GM19351 (cell line): Measurements from ENCODE around the gene ADAP1.
"Not testable (repeated sequence)": the region's sequence is repeated elsewhere in the genome, so short reads cannot be mapped to it uniquely, and the experiment has no call there.

Source experiments
- ATAC-seq: cut with Tn5 transposase; IDR thresholded peaks from one replicate; pipeline ENCODE4 v1.9.1; 2021; ENCODE audit warnings: mild to moderate bottlenecking, moderate library complexity; ENCODE audit not compliant: unreplicated experiment

The ADAP1 gene

GRCh38 chr7:883055-884021 lies 71.1 kb downstream of the ADAP1 start:
- no peak for ATAC-seq

DNA sequence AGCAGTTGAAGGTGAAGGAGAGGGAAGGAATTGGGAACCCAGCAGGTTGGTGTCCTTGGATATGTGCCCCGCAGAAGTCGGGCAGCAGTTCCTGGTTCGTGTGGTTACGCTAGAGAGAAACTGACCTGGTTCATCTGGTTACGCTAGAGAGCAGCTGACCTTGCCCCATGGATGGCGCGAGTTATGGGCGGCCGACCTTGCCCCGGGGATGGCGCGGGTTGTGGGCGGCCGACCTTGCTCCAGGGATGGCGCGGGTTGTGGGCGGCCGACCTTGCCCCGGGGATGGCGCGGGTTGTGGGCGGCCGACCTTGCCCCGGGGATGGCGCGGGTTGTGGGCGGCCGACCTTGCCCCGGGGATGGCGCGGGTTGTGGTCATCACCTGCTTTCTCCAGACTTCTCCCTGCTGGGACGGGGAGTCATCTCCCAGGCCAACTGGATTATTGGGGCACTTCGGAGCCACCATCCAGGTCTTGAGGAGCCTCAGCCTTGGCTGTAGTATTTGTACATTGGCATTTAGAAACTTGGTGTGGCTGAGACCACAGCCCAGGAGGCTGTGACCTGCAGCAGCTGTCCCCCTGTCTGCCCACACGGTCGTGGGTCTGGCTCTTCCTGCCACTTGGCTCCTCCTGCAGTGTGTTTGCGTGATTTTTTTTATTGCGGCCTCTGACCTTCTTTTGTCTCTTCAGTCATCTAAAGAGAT lies 72.0 kb downstream of the ADAP1 start:
- no peak for ATAC-seq

DNA sequence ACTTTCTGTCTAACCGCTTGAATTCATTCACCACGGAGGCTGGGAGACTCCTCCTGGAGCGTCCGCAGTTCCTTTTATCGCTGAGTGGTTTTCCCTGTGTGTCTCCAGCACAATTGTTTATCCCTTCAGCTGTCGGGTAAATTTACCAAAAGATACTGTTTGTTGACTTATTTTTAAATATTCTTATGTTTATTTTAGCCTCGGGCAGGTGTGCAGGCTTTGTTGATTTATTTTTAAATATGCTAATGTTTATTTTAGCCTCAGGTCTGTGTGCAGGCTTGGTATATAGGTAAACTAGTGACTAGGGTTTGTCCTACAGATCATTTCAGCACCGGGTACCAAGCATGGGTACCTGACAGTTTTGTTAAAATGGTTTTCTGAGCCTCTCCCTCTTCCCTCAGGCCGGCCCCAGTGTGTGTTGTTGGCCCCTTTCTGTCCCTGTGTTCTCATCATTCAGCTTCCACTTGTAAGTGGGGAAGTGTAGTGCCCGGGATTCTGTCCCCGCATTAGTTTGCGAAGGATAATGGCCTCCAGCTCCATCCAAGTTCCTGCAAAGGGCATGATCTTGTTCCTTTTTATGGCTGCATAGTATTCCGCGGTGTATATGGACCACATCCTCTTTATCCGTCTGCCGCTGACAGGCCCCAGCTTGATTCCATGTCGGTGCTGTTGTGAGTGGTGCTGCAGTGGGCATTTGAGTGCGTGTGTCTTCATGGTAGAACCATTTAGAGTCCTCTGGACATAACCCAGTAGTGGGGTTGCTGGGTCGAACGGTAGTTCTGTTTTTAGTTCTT lies 72.8 kb downstream of the ADAP1 start:
- no peak for ATAC-seq

GRCh38 chr7:880450-880849 lies 74.0 kb downstream of the ADAP1 start:
- ATAC-seq: no peak

GRCh38 chr7:879706-880105 lies 74.8 kb downstream of the ADAP1 start:
- ATAC-seq: no peak

DNA sequence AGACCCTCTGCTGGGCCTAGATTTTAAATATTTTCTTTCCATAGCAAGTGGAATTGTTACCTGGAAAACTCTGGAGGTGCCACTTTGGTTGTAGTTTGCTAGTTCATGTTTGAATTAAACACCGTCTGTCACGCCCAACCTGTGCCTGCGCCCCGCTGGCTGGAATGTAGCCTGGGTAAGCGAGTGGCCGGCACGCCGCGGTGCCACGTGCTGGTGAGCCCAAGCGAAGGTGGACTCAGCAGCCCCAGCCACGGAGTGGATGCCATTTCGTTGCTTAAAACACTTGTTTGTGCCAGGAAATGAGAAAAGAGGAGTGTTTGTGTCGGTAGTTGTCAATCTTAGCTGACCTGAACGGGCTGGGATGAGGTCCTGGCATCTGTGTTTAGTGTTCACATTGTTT lies 75.4 kb downstream of the ADAP1 start:
- ATAC-seq: no peak

DNA sequence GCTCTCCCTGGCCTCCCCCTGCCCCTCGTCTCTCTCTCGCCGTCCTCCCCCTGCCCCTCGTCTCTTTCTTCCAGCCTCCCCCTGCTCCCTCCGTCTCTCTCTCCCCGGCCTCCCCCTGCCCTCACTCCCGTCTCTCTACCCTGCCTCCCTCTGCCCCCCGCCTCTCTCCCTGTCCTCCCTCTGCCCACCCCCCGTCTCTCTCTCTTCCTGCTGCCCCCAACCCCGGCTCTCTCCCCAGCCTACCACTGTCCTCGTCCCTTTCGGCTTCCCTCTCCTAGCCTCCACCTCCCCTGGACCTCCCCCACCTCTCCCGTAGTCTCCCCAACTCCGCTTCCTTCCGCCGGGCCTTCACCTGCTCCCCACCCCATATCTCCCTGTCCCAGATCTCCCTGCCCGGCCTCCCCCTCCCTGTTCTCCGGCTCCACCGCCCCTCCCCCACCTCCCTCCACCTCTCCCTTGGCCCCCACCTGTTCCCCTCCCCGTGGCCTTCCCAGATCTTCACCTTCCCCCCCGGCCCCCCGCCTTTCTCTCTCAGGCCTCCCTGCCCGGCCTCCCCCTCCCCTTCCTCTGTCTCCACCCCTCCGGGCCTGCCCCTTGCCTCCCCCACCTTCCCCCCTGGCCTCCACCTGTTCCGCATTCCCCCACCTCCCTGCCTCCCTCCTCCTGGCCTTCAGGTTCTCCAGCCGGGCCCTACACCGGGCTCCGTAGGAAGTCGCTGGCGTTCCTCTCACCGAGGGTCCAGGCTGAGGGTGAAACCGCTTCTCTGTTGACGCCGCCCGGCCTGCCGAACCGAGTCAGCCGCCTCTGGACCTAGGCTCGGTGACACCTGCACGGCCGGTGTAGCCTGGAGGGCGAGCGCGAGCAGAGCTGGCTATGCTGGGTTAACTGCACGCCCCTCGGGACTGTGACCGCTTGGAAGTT lies 76.9 kb downstream of the ADAP1 start:
- no peak for ATAC-seq

GRCh38 chr7:876972-877311 lies 77.5 kb downstream of the ADAP1 start:
- ATAC-seq: peak; percentile 23

DNA sequence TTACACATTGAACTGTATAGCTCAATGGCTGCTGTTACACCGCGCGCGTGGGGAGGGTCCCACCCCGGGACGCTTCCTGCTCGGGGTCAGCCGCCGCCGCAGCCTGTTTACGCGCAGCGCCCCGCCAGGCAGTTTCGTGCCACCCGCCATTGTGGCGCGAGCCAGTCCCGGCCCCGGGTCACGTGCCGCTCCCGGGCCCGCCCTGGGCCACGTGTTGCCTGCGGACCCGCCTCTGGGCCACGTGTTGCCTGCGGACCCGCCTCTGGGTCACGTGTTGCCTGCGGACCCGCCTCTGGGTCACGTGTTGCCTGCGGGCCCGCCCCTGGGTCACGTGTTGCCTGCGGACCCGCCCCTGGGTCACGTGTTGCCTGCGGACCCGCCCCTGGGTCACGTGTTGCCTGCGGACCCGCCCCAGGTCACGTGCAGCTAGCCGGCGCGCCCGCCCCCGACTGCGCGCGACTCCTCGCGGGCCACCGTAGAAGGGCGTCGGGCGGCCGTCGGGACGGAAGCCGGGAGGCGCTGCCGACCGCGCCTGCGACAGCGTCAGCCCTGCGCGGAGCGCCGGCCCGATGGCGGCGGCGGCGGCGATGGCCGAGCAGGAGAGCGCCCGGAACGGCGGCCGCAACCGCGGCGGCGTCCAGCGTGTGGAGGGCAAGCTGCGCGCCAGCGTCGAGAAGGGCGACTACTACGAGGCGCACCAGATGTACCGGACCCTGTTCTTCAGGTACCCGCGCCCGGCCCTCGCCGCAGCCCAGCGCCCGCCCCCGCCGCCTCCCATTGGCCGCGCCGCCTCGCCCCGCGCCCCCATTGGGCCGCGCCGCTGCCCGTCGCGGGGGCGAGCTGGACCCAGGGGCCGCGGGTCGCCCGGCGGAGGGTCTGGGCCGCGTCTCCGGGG lies 78.2 kb downstream of the ADAP1 start, which contains the start of gene GET4:
TSS of gene GET4 (plus strand) at position 478 of the 895 bp plus-strand sequence. CDS start at position 570, 92 bp downstream.
- ATAC-seq: peak; percentile 72

DNA sequence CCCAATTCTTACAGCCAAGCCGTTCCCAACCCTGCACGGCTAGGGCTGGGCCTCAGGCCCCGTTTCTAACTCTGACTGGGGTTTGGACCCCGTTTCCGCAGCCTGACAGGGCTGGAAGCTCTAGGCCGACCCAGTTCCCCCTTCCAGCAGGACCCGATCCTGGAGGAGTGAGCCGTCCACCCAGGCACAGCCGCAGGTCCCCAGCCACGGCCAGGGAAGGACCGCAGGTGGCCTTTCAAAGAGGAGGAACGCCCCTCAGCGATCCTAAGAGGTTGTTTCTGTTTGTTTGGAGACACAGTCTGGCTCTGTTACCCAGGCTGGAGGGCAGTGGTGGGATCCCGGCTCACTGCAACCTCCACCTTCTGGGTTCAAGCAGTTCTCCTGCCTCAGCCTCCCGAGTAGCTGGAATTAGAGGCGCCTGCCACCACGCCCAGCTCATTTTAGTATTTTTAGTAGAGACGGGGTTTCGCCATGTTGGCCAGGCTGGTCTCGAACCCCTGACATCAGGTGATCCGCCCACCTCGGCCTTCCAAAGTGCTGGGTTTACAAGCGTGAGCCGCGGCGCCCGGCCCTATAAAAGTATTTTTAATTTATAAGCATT lies 78.9 kb downstream of the ADAP1 start:
- no peak for ATAC-seq

DNA sequence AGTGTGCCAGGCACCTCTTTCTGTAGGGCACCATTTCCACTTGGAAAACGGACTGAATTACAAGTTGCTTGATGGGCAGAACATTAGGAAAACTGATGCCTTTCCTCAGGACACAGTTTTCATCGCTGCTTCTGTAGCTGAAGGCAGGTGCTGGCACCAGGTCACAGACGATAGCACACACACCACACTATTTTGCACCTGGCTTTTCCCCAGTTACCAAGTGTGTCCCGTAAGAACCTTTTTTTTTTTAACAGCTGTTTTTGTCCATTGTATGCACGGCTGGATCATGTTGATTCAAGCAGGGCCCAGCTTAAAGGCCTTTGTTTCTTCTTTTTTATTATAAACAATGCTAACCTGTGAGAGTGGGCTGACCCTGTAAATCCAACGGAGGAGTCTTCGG lies 79.4 kb downstream of the ADAP1 start:
- no peak for ATAC-seq

DNA sequence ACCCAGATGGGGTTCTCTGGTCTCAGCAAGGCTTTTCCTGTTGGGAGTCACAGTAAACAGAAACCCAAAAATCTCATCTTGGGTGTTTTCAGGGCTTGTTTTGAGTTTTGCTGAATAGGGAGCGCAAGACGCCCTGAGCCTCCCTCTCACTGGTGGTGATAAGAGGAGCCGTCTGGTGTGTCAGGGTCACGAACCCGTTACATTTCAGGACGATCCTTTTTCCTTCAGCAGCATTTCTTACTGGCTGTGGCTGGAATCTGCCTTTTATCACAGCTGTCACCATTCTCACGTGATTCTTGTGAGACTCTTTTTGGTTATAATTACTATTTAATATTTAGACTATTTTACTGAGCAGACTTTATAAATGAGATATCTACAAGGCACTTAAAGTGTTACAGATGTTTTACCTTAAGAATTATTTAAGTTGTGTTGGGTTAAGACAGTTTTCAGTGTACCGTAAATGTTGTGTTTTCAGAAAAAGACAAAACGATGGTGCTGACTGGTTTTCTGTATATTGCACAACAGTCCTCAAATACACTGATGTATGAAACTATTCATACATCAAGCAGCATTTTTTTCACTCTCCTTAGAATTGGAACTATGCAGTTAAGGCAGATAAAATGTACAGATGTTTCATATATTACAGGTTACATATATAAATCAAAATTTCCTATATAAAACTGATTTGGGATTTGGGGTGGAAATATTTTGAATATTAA lies 80.3 kb downstream of the ADAP1 start:
- ATAC-seq: no peak

GRCh38 chr7:873367-874002 lies 81.0 kb downstream of the ADAP1 start:
- no peak for ATAC-seq

DNA sequence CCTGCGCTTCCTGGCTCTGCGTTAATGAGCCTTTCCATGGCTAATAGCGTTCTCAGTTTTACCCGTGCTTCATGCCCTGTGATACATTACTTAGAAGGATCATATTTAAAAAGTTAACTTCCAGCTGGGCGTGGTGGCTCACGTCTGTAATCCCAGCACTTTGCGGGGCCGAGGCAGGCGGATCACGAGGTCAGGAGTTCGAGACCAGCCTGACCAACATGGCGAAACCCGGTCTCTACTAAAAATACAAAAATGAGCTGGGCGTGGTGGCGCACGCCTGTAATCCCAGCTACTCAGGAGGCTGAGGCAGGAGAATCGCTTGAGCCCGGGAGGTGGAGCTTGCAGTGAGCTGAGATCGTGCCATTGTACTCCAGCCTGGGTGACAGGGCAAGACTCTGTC lies 81.8 kb downstream of the ADAP1 start:
- ATAC-seq: not testable (repeated sequence)

- ATAC-seq: no peak
These were observed 82.5 kb downstream of the ADAP1 start for GRCh38 chr7:871900-872537.

- no peak for ATAC-seq
These were observed 85.1 kb downstream of the ADAP1 start for GRCh38 chr7:869348-869747.

- ATAC-seq: no peak
These were observed 86.3 kb downstream of the ADAP1 start for GRCh38 chr7:868189-868486.
